Activated B cell treated with CpG ODN at 0.5 μM for 24 hours (primary cell): Measurements from ENCODE around the gene CFAP99. TPM values are rescaled to one million over a fixed set of nuclear protein-coding genes. Genes with fewer than 3 reads are reported as not detected.

ENCODE experiments used
- ATAC-seq: fragments of 200-7000 bp; cut with Tn5 transposase; one replicate; pipeline ENCODE4 v1.10.0; 2021; ENCODE audit warnings: low read depth, mild to moderate bottlenecking, moderate library complexity
- CTCF ChIA-PET: fragments of 350-600 bp; sonication (Branson Sonifier 250); formaldehyde crosslinking; loops from one replicate; lab custom pipeline; 2021; ENCODE audit warnings: antibody characterized with exemption; lab: Charles Lee
- POLR2A ChIA-PET: fragments of 350-600 bp; sonication (Branson Sonifier 250); formaldehyde crosslinking; loops from one replicate; lab custom pipeline; 2021; ENCODE audit warnings: antibody characterized with exemption; lab: Charles Lee
- DNase-seq: peaks from one replicate; pipeline ENCODE4 v3.0.0; 2022
- H3K27ac Mint-ChIP-seq: one replicate; pipeline ENCODE4 v1.8.0; 2020; ENCODE audit warnings: mixed read lengths
- H3K27me3 Mint-ChIP-seq: one replicate; pipeline ENCODE4 v1.8.0; 2021; ENCODE audit warnings: mixed read lengths
- H3K36me3 Mint-ChIP-seq: one replicate; pipeline ENCODE4 v1.8.0; 2021; ENCODE audit warnings: low read depth, mixed read lengths
- H3K4me1 Mint-ChIP-seq: one replicate; pipeline ENCODE4 v1.8.0; 2021; ENCODE audit warnings: mixed read lengths
- H3K4me3 Mint-ChIP-seq: one replicate; pipeline ENCODE4 v1.8.0; 2020; ENCODE audit warnings: mild to moderate bottlenecking, mixed read lengths
- H3K9me3 Mint-ChIP-seq: one replicate; pipeline ENCODE4 v1.8.0; 2020; ENCODE audit warnings: mixed read lengths
- intact Hi-C: fragments of 100-400 bp; cut with micrococcal nuclease; formaldehyde crosslinking; loops from one replicate; pipeline ENCODE4 v1.15.1; 2024
- total RNA-seq: library from RNA; stranded (reverse); gene quantifications from 2 replicates; pipeline ENCODE4 v1.2.3, GENCODE V29; 2022
- TF ChIP-seq, protein P1 (sequence below): fragments of 200-600 bp; IDR thresholded peaks from one replicate; pipeline ENCODE4 v1.8.0; 2022; ENCODE audit warnings: antibody characterized with exemption, mild to moderate bottlenecking

CFAP99 gene
- total RNA-seq, 1 donor from 2014 or later, result not detected

DNA sequence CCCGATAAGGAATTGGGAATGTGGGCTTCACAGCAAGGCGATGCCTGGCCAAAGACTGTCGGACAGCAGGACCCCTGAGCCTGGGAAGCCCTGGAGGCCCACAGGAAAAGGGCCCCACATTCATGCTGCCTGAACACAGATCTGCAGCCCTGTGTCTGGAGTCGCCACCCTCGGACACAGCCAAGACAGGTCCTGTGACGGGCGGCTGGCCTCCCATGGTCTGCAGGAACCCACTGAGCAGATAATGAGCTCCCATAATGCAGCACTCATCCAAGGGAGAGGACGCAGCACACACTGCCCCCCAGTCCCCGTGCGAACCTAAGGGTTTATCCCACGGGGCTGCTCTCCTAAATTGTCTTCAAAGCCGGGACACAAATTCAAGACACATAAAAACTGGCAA is 30.9 kb upstream of the CFAP99 start:
- intact Hi-C loops, result no loop called here
- Mint-ChIP-seq H3K4me3 (no peak overlapping the region), H3K4me1 (peaks cover 24% of the 10 kb centered on the region), H3K9me3 (peaks cover 2% of the 10 kb centered on the region), H3K27ac (no peak overlapping the region), H3K27me3 (peaks cover 5% of the 10 kb centered on the region), H3K36me3 (no peaks in the 10 kb centered on the region)
- ChIA-PET POLR2A (no interaction called here), CTCF (no interaction called here)
- TF ChIP-seq, protein P1, sequence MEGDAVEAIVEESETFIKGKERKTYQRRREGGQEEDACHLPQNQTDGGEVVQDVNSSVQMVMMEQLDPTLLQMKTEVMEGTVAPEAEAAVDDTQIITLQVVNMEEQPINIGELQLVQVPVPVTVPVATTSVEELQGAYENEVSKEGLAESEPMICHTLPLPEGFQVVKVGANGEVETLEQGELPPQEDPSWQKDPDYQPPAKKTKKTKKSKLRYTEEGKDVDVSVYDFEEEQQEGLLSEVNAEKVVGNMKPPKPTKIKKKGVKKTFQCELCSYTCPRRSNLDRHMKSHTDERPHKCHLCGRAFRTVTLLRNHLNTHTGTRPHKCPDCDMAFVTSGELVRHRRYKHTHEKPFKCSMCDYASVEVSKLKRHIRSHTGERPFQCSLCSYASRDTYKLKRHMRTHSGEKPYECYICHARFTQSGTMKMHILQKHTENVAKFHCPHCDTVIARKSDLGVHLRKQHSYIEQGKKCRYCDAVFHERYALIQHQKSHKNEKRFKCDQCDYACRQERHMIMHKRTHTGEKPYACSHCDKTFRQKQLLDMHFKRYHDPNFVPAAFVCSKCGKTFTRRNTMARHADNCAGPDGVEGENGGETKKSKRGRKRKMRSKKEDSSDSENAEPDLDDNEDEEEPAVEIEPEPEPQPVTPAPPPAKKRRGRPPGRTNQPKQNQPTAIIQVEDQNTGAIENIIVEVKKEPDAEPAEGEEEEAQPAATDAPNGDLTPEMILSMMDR, result no peak
- no peak for ATAC-seq
- no peak for DNase-seq

DNA sequence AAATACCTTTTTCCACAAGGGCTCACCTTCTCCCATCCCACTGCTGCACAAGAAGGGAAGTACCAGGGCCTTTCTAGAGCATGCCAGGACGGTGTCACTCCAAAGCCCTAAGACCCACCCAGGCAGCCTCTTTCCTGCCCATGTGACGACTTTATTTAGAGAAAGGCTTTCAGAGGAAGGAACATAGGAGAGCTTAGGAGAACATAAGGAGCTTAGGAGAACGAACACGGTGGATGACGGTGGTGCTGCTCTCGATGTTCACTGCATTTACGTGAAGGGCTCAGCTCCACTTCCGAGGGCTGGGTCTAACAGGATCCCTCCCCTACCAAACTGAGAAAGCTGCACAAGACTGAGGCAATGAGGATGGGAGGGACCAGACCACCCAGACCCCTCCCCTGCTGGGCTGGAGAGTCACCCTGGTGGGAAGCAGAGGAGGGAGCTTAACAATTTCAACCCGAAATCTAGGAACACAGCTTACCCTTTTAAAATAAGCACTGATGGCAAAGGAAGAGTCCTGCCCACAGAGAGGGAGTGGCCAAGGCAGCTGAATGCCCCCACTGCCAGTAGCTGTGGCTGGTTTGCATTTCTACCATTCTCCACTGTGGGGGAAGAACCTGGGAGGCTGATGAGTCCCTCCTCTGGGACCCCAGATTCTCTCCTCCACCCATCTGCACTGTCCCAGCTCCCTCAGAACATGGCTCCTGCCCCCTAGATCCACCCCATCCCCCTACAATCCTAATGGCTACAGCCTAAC is 30.1 kb upstream of the CFAP99 start:
- CTCF ChIA-PET, result no interaction called here
- TF ChIP-seq, protein P1, result no peak
- peaks cover 5% of the 10 kb centered on the region for H3K27me3 Mint-ChIP-seq

DNA sequence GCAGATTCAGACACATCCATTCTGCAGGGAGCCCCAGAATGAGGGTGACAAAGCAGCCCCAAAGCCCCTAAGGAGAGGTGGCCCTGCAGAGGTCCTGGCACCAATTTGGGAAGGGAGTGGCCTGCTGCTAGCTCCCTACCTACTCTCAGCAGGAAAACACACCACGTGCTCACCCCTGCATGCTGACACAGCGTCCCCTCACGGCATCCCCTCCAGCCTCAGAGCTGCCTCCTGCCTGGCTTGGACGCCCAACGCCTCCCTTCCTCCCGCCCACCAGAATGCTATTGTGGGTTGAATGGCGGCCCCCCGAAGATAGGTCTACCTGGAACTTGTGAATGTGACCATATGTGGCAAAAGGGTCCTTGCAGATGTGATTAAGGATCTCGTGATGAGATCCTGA is 29.1 kb upstream of the CFAP99 start:
- intact Hi-C loops, result loop anchor here (2.0 to 5.0 kb wide), 2 partner anchors 23 to 107 kb away; no protein-coding TSS in a partner anchor
- H3K27ac Mint-ChIP-seq, result no peak overlapping the region
- peaks cover 32% of the 10 kb centered on the region for H3K4me1 Mint-ChIP-seq
- ATAC-seq, result no peak
- no peaks in the 10 kb centered on the region for H3K36me3 Mint-ChIP-seq
- TF ChIP-seq, protein P1, result no peak
- DNase-seq, result no peak
- ChIA-PET POLR2A (no interaction called here), CTCF (no interaction called here)
- H3K4me3 Mint-ChIP-seq, result no peak overlapping the region
- no peaks in the 10 kb centered on the region for H3K9me3 Mint-ChIP-seq
- H3K27me3 Mint-ChIP-seq, result peaks cover 5% of the 10 kb centered on the region

More for the DNA sequence above, 30.1 kb upstream of the CFAP99 start:
- Mint-ChIP-seq H3K27ac (no peak overlapping the region), H3K4me1 (peaks cover 24% of the 10 kb centered on the region), H3K9me3 (no peaks in the 10 kb centered on the region), H3K36me3 (no peaks in the 10 kb centered on the region), H3K4me3 (no peak overlapping the region)
- intact Hi-C loops, result no loop called here
- POLR2A ChIA-PET, result no interaction called here
- ATAC-seq, result no peak
- no peak for DNase-seq

DNA sequence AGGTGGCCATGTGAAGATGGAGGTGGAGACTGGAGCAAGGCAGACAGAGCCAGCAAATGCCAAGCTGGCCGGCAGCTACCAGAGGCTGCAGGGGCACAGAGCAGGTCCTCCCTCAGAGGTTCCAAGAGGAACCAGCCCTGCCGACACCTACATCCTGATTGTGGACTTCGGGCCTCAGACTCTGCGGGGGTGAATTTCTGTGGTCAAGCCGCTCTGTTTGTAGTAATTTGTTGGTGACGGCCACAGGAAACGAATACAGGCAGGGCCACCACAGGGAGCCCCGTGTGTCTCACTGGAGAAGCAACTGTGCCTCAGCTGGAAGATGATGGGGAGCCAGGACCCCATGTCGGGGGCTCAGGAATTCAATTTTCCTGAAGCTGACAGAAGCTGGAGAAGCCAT is 28.6 kb upstream of the CFAP99 start:
- CTCF ChIA-PET, result no interaction called here

More for the DNA sequence above, 28.6 kb upstream of the CFAP99 start:
- H3K27me3 Mint-ChIP-seq, result peaks cover 5% of the 10 kb centered on the region
- intact Hi-C loops, result loop anchor here (2.0 to 5.0 kb wide), 2 partner anchors 23 to 108 kb away; no protein-coding TSS in a partner anchor
- H3K9me3 Mint-ChIP-seq, result no peaks in the 10 kb centered on the region
- DNase-seq (no peak), ATAC-seq (no peak)
- no peak overlapping the region for H3K4me3 Mint-ChIP-seq
- no peaks in the 10 kb centered on the region for H3K36me3 Mint-ChIP-seq
- POLR2A ChIA-PET, result interaction anchor here (1.5 kb wide), 1 partner anchor 128 kb away, joined by 3 read pairs; the partner anchor contains the start of gene MXD4
- TF ChIP-seq, protein P1, result no peak
- H3K27ac Mint-ChIP-seq, result no peak overlapping the region
- peaks cover 32% of the 10 kb centered on the region for H3K4me1 Mint-ChIP-seq
